Astrocyte of the cerebellum (primary cell): ENCODE results near the gene PCDHGB4.
A peak's percentile ranks its signal among the peaks of the same experiment; 100 is the strongest.
"Not testable (repeated sequence)": the region's sequence is repeated elsewhere in the genome, so short reads cannot be mapped to it uniquely, and the experiment has no call there.

Experiments
- DNase-seq: peaks from one replicate; pipeline ENCODE4 v3.0.0-alpha.2; 2011; ENCODE audit warnings: low read depth
- H3K4me3 ChIP-seq: 2 replicates; pipeline ENCODE4 v1.5.1; 2011; ENCODE audit warnings: mild to moderate bottlenecking, low read depth, low read length, moderate library complexity
- in situ Hi-C: cut with HindIII; loops from 2 replicates; pipeline ENCODE4 v1.10.0; 2017; ENCODE audit warnings: low sequenced_read_pairs
- TF ChIP-seq, protein P1 (sequence below): IDR thresholded peaks from 2 replicates; pipeline ENCODE4 v1.5.1; 2012; ENCODE audit warnings: low read length, low read depth, moderate library complexity, mild to moderate bottlenecking; ENCODE audit errors: missing control alignments

PCDHGB4 gene

DNA sequence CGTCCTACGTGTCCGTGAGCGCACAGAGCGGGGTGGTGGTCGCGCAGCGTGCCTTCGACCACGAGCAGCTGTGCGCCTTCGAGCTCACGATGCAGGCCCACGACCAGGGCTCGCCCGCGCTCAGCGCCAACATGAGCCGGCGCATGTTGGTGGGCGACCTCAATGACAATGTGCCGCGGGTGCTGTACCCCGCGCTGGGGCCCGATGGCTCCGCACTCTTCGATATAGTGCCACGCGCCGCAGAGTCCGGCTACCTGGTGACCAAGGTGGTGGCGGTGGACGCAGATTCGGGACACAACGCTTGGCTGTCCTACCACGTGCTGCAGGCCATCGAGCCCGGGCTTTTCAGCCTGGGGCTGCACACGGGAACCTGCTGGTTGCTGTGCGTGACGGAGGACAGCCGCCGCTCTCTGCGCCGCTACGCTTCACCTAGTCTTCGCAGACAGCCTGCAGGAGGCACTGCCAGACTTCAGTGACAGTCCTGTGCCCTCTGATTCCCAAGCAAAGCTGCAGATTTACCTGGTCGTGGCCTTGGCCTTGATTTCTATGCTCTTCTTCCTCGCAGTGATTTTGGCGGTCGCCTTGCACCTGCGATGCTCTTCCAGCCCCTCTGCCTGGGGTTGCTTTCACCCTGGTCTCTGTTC, 40.4 kb downstream of the PCDHGB4 start:
- DNase-seq: no peak
- H3K4me3 ChIP-seq: no peak overlapping the region
- in situ Hi-C loops: loop anchor here (5.0 kb wide), 1 partner anchor 86 kb away; the partner anchor contains the start of gene PCDHGA3
- TF ChIP-seq, protein P1, sequence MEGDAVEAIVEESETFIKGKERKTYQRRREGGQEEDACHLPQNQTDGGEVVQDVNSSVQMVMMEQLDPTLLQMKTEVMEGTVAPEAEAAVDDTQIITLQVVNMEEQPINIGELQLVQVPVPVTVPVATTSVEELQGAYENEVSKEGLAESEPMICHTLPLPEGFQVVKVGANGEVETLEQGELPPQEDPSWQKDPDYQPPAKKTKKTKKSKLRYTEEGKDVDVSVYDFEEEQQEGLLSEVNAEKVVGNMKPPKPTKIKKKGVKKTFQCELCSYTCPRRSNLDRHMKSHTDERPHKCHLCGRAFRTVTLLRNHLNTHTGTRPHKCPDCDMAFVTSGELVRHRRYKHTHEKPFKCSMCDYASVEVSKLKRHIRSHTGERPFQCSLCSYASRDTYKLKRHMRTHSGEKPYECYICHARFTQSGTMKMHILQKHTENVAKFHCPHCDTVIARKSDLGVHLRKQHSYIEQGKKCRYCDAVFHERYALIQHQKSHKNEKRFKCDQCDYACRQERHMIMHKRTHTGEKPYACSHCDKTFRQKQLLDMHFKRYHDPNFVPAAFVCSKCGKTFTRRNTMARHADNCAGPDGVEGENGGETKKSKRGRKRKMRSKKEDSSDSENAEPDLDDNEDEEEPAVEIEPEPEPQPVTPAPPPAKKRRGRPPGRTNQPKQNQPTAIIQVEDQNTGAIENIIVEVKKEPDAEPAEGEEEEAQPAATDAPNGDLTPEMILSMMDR: no peak

DNA sequence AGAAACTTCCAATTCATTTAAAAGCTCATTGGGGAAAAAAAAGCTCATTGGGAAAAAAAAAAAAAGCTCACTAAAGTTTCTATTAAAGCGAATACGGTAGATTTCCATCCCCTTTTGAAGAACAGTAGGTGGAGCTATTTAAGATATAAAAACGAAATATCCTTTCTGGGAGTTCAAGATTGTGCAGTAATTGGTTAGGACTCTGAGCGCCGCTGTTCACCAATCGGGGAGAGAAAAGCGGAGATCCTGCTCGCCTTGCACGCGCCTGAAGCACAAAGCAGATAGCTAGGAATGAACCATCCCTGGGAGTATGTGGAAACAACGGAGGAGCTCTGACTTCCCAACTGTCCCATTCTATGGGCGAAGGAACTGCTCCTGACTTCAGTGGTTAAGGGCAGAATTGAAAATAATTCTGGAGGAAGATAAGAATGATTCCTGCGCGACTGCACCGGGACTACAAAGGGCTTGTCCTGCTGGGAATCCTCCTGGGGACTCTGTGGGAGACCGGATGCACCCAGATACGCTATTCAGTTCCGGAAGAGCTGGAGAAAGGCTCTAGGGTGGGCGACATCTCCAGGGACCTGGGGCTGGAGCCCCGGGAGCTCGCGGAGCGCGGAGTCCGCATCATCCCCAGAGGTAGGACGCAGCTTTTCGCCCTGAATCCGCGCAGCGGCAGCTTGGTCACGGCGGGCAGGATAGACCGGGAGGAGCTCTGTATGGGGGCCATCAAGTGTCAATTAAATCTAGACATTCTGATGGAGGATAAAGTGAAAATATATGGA, 43.0 kb downstream of the PCDHGB4 start, which contains the start of gene PCDHGA12:
Gene PCDHGA12, plus strand, starts transcription at position 176 of the 782 bp plus-strand sequence. Its CDS starts 253 bp downstream, at position 429.
- peak within 1 kb of the TSS; percentile 33 for H3K4me3 ChIP-seq
- DNase-seq: peak; percentile 70
- TF ChIP-seq, protein P1: peak; percentile 54
- in situ Hi-C loops: no loop called here

DNA sequence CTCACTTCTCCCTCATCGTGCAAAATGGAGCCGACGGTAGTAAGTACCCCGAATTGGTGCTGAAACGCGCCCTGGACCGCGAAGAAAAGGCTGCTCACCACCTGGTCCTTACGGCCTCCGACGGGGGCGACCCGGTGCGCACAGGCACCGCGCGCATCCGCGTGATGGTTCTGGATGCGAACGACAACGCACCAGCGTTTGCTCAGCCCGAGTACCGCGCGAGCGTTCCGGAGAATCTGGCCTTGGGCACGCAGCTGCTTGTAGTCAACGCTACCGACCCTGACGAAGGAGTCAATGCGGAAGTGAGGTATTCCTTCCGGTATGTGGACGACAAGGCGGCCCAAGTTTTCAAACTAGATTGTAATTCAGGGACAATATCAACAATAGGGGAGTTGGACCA, 43.8 kb downstream of the PCDHGB4 start:
- TF ChIP-seq, protein P1: no peak
- in situ Hi-C loops: no loop called here

DNA sequence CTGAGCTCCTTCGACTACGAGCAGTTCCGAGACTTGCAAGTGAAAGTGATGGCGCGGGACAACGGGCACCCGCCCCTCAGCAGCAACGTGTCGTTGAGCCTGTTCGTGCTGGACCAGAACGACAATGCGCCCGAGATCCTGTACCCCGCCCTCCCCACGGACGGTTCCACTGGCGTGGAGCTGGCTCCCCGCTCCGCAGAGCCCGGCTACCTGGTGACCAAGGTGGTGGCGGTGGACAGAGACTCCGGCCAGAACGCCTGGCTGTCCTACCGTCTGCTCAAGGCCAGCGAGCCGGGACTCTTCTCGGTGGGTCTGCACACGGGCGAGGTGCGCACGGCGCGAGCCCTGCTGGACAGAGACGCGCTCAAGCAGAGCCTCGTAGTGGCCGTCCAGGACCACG, 44.8 kb downstream of the PCDHGB4 start:
- DNase-seq, H3K4me3 ChIP-seq, in situ Hi-C loops: not testable (repeated sequence)

More for the DNA sequence above, 43.8 kb downstream of the PCDHGB4 start:
- peak overlapping the region; percentile 33 for H3K4me3 ChIP-seq
- no peak for DNase-seq

DNA sequence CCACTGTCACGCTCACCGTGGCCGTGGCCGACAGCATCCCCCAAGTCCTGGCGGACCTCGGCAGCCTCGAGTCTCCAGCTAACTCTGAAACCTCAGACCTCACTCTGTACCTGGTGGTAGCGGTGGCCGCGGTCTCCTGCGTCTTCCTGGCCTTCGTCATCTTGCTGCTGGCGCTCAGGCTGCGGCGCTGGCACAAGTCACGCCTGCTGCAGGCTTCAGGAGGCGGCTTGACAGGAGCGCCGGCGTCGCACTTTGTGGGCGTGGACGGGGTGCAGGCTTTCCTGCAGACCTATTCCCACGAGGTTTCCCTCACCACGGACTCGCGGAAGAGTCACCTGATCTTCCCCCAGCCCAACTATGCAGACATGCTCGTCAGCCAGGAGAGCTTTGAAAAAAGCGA, 45.2 kb downstream of the PCDHGB4 start:
- DNase-seq, in situ Hi-C loops, H3K4me3 ChIP-seq: not testable (repeated sequence)

DNA sequence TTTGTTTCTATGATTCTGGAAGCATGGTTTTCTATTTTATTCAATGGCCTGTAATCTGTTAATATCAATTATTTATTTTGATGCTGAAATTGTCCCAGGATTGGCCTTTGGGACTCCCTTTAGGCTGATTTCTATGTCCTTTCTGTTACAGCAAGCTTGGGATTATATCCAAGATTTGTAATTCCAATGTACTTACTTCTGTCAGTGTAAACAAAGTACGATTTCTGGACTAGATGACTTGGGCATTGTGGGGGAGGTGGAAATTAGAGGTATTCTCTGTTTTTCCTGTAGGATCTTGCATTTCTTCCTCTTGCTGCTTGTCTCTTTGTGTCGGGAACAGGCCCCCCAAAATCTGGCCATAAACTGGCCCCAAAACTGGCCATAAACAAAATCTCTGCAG, 46.5 kb downstream of the PCDHGB4 start:
- no peak overlapping the region for H3K4me3 ChIP-seq
- in situ Hi-C loops: no loop called here
- DNase-seq: no peak
- TF ChIP-seq, protein P1: no peak

DNA sequence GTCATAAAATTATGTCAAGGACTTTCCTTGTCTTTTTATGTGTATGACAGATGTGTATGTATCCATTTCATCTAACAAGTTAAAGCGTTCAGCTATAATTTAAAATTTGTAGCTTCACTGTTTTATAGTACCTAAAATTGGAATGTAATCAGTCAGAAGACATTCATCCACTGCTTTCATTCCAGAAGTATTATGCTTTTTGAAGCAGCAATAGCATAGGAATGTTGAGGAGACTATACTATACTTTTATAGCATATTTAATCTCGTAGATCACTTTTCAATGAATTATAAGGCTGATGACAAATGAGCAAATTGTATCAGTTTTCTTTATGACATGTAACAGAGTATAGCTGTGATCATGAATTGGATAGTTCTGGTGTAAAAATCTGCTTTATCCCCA, 49.7 kb downstream of the PCDHGB4 start:
- no peak overlapping the region for H3K4me3 ChIP-seq
- in situ Hi-C loops: no loop called here
- TF ChIP-seq, protein P1: no peak
- DNase-seq: no peak
